ENCODE measurements around the gene CADM3.

- TF ChIP-seq POLR2A (IDR thresholded peaks at IDR 0.05; ENCODE audit: low read length): no peak
- TF ChIP-seq, protein P1, sequence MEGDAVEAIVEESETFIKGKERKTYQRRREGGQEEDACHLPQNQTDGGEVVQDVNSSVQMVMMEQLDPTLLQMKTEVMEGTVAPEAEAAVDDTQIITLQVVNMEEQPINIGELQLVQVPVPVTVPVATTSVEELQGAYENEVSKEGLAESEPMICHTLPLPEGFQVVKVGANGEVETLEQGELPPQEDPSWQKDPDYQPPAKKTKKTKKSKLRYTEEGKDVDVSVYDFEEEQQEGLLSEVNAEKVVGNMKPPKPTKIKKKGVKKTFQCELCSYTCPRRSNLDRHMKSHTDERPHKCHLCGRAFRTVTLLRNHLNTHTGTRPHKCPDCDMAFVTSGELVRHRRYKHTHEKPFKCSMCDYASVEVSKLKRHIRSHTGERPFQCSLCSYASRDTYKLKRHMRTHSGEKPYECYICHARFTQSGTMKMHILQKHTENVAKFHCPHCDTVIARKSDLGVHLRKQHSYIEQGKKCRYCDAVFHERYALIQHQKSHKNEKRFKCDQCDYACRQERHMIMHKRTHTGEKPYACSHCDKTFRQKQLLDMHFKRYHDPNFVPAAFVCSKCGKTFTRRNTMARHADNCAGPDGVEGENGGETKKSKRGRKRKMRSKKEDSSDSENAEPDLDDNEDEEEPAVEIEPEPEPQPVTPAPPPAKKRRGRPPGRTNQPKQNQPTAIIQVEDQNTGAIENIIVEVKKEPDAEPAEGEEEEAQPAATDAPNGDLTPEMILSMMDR (IDR thresholded peaks at IDR 0.05): no peak
- TF ChIP-seq SMC3 (IDR thresholded peaks at IDR 0.05): no peak
- TF ChIP-seq, protein P2, sequence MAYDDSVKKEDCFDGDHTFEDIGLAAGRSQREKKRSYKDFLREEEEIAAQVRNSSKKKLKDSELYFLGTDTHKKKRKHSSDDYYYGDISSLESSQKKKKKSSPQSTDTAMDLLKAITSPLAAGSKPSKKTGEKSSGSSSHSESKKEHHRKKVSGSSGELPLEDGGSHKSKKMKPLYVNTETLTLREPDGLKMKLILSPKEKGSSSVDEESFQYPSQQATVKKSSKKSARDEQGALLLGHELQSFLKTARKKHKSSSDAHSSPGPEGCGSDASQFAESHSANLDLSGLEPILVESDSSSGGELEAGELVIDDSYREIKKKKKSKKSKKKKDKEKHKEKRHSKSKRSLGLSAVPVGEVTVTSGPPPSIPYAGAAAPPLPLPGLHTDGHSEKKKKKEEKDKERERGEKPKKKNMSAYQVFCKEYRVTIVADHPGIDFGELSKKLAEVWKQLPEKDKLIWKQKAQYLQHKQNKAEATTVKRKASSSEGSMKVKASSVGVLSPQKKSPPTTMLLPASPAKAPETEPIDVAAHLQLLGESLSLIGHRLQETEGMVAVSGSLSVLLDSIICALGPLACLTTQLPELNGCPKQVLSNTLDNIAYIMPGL (CRISPR knock-in tag; IDR thresholded peaks at IDR 0.05; ENCODE audit: borderline replicate concordance): no peak
- TF ChIP-seq CBX2 (IDR thresholded peaks at IDR 0.05; ENCODE audit: borderline replicate concordance, low read depth): no peak
Observed at GRCh38 chr1:159142391-159142663, 29.1 kb upstream of the CADM3 start.

All from A549 (cell line).